ENCODE results near the gene ASF1B.

Gene ASF1B

DNA sequence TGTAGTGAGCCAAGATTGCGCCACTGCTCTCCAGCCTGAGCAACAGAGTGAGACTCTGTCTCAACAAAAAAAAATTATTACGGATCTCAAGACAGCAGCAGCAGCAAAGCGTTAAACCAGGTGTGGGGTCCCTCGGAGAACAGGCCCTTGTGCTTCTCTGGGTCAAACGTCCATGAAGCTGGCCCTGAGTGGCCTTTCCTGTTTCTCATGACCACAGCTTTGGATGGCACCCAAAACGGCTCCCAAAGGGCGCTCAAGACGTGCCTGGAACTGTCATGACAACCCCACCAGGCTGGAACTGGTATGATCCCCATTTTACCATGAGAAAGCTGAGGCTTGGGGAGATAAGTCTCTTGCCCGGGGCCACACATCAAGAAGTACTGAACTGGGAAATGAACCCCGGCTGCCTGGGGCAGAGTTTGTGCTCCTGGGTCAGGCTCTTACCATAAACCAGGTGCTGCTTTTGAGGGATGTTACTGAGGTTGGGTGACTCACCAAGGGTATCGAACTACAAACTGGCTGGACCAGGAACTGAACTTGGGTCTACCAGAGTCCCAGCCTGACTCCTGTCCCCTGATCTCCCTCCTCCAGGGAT is 34.2 kb downstream of the ASF1B start:
- Histone ChIP-seq H3K4me3 (no peak overlapping the region), H3K27ac (peak overlapping the region in 1 of 2 donors; percentile 24), H3K9me3 (no peaks in the 10 kb centered on the region), H3K27me3 (no peaks in the 10 kb centered on the region), H3K4me1 (peaks cover 0 to 16% (median 5%) of the 10 kb centered on the region in 4 donors), H3K36me3 (peaks cover 62 to 97% (median 76%) of the 10 kb centered on the region in 3 donors)
- intact Hi-C loops (cut with DNase I; ENCODE audit: low total_unique reads): no loop called here
- no peak for DNase-seq
- TF ChIP-seq, protein P1, sequence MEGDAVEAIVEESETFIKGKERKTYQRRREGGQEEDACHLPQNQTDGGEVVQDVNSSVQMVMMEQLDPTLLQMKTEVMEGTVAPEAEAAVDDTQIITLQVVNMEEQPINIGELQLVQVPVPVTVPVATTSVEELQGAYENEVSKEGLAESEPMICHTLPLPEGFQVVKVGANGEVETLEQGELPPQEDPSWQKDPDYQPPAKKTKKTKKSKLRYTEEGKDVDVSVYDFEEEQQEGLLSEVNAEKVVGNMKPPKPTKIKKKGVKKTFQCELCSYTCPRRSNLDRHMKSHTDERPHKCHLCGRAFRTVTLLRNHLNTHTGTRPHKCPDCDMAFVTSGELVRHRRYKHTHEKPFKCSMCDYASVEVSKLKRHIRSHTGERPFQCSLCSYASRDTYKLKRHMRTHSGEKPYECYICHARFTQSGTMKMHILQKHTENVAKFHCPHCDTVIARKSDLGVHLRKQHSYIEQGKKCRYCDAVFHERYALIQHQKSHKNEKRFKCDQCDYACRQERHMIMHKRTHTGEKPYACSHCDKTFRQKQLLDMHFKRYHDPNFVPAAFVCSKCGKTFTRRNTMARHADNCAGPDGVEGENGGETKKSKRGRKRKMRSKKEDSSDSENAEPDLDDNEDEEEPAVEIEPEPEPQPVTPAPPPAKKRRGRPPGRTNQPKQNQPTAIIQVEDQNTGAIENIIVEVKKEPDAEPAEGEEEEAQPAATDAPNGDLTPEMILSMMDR (IDR thresholded peaks at IDR 0.05): no peak

DNA sequence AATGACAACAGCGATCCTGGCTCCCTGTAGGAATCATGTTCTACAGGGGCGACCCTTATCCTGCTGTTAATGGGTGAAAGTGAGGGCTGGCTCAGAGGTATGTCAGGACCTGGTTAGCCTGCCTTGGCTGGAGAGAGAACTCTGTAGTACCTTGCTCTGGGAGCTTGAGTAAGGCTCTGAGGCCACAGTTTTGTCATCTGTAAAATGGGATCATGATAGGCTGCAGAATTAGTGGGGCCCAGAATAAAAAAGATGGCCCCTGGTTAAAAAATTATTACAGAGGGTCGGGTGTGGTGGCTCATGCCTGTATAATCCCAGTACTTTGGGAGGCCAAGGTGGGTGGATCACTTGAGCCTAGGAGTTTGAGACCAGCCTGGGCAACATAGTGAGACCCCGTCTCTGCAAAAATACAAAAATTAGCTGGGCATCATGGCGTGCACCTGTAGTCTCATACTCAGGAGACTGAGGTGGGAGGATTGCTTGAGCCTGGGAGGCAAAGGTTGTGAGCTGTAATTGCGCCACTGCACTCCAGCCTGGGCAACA is 35.3 kb downstream of the ASF1B start:
- no peaks in the 10 kb centered on the region for H3K27me3 ChIP-seq
- TF ChIP-seq, protein P1 (IDR thresholded peaks at IDR 0.05): no peak
- peaks cover 68 to 97% (median 79%) of the 10 kb centered on the region in 3 donors for H3K36me3 ChIP-seq
- H3K4me1 ChIP-seq: peaks cover 0 to 4% (median 0%) of the 10 kb centered on the region in 4 donors
- no peak overlapping the region for H3K4me3 ChIP-seq
- intact Hi-C loops (cut with DNase I; ENCODE audit: low total_unique reads): no loop called here
- H3K27ac ChIP-seq: no peak overlapping the region
- no peak for DNase-seq
- H3K9me3 ChIP-seq: no peaks in the 10 kb centered on the region

- TF ChIP-seq, protein P1 (IDR thresholded peaks at IDR 0.05): peak in 1 of 2 experiments; percentile 6
- no peak overlapping the region for H3K27ac ChIP-seq
- H3K4me1 ChIP-seq: no peaks in the 10 kb centered on the region
- peaks cover 0 to 8% (median 0%) of the 10 kb centered on the region in 3 donors for H3K9me3 ChIP-seq
- no peak for DNase-seq
- intact Hi-C loops (cut with DNase I; ENCODE audit: low total_unique reads): loop anchor here (1.0 kb wide), 1 partner anchor 13 kb away; no protein-coding TSS in a partner anchor
- H3K27me3 ChIP-seq: no peaks in the 10 kb centered on the region
- H3K36me3 ChIP-seq: peaks cover 51 to 67% (median 53%) of the 10 kb centered on the region in 3 donors
- H3K4me3 ChIP-seq: no peak overlapping the region
Observed at GRCh38 chr19:14097532-14098151, 38.7 kb downstream of the ASF1B start.

DNA sequence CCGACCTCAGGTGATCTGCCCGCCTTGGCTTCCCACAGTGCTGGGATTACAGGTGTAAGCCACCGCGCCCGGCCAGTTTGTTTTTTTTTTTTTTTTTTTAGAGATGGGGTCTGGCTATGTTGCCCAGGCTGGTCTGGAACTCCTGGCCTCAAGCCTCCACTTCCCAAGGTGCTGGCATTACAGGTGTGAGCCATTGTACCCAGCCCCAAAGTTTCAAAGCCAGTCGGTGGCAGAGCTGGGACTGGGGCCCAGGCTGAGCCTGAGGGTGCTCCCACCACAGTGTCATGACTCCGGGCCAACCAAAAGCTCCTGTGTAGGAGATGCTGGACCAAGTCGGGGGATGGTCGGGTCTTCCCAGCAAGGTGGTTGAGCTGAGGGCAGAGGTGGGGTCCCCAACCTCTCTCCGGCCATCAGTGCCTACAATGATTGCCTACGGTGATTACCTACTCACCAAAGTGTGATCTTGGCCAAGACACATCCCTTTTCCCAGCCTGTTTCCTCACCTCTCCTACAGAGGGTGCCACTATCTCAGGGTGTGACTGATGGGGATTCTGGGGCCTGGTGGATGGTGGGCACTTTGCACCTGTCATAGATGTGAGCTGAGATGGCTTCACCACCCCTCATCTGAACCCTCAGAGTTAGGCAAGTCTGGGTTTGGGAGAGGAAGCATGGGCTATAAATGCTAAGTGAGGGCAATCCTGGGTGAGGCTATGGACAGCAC is 40.0 kb downstream of the ASF1B start:
- TF ChIP-seq, protein P1 (IDR thresholded peaks at IDR 0.05): no peak
- Histone ChIP-seq H3K4me3 (no peak overlapping the region), H3K9me3 (peaks cover 0 to 8% (median 0%) of the 10 kb centered on the region in 3 donors), H3K27ac (no peak overlapping the region), H3K27me3 (no peaks in the 10 kb centered on the region), H3K36me3 (peaks cover 41 to 55% (median 42%) of the 10 kb centered on the region in 3 donors), H3K4me1 (peaks cover 0 to 9% (median 7%) of the 10 kb centered on the region in 4 donors)
- intact Hi-C loops (cut with DNase I; ENCODE audit: low total_unique reads): no loop called here
- DNase-seq: no peak

GRCh38 chr19:14094854-14095253 is 41.5 kb downstream of the ASF1B start:
- Histone ChIP-seq H3K36me3 (peaks cover 25 to 39% (median 26%) of the 10 kb centered on the region in 3 donors), H3K9me3 (peaks cover 0 to 8% (median 0%) of the 10 kb centered on the region in 3 donors), H3K4me1 (peaks cover 0 to 11% (median 8%) of the 10 kb centered on the region in 4 donors), H3K27me3 (no peaks in the 10 kb centered on the region), H3K4me3 (no peak overlapping the region), H3K27ac (no peak overlapping the region)
- TF ChIP-seq, protein P1 (IDR thresholded peaks at IDR 0.05): no peak
- no peak for DNase-seq
- intact Hi-C loops (cut with DNase I; ENCODE audit: low total_unique reads): no loop called here

Measured in tibial artery (tissue), 4 donors.